MG63 (cell line): ENCODE results near the gene KIF3B. TPM values are rescaled to one million over a fixed set of nuclear protein-coding genes. Genes with fewer than 3 reads are reported as not detected.
"Not testable (repeated sequence)": the region's sequence is repeated elsewhere in the genome, so short reads cannot be mapped to it uniquely, and the experiment has no call there.

ENCODE experiments used
- DNase-seq: peaks from one replicate; pipeline ENCODE4 v3.0.0-alpha.2; 2020
- H3K27me3 ChIP-seq: fragments of 250-450 bp; sonication (Bioruptor Pico); 2 replicates; pipeline ENCODE4 v1.5.1; 2020; ENCODE audit warnings: mild to moderate bottlenecking, moderate library complexity
- H3K36me3 ChIP-seq: fragments of 250-450 bp; sonication (Bioruptor Pico); 2 replicates; pipeline ENCODE4 v1.5.1; 2020; ENCODE audit warnings: mild to moderate bottlenecking, moderate library complexity
- H3K4me3 ChIP-seq: fragments of 250-450 bp; sonication (Bioruptor Pico); 2 replicates; pipeline ENCODE4 v1.5.1; 2020; ENCODE audit warnings: mild to moderate bottlenecking, moderate library complexity
- H3K9me3 ChIP-seq: fragments of 250-450 bp; sonication (Bioruptor Pico); 2 replicates; pipeline ENCODE4 v1.5.1; 2020; ENCODE audit warnings: mild to moderate bottlenecking, moderate library complexity
- total RNA-seq: library from RNA; depleted of rRNA; stranded (reverse); fragments of >200 nt; shearing (Covaris generic); gene quantifications from 2 replicates; pipeline ENCODE4 v1.2.3, GENCODE V29; 2014; ENCODE audit warnings: low replicate concordance

Gene KIF3B
- total RNA-seq, 1 experiment from 2014 or later = 7.0 TPM

- no peaks in the 10 kb centered on the region for H3K27me3 ChIP-seq
- no peak overlapping the region for H3K4me3 ChIP-seq
- no peak for DNase-seq
- no peaks in the 10 kb centered on the region for H3K9me3 ChIP-seq
- H3K36me3 ChIP-seq = peaks cover 1% of the 10 kb centered on the region
Measured at GRCh38 chr20:32241807-32242206, 35.6 kb upstream of the KIF3B start.

- H3K27me3 ChIP-seq = no peaks in the 10 kb centered on the region
- no peaks in the 10 kb centered on the region for H3K9me3 ChIP-seq
- peak; percentile 13 for DNase-seq
- H3K4me3 ChIP-seq = no peak overlapping the region
- H3K36me3 ChIP-seq = no peaks in the 10 kb centered on the region
Measured at GRCh38 chr20:32244150-32244823, 33.2 kb upstream of the KIF3B start.

- H3K36me3 ChIP-seq = no peaks in the 10 kb centered on the region
- no peaks in the 10 kb centered on the region for H3K27me3 ChIP-seq
- no peak for DNase-seq
- no peak overlapping the region for H3K4me3 ChIP-seq
- no peaks in the 10 kb centered on the region for H3K9me3 ChIP-seq
Measured at GRCh38 chr20:32244959-32245358, 32.5 kb upstream of the KIF3B start.

- H3K9me3 ChIP-seq, H3K4me3 ChIP-seq: not testable (repeated sequence)
Measured at GRCh38 chr20:32246208-32246607, 31.2 kb upstream of the KIF3B start.

DNA sequence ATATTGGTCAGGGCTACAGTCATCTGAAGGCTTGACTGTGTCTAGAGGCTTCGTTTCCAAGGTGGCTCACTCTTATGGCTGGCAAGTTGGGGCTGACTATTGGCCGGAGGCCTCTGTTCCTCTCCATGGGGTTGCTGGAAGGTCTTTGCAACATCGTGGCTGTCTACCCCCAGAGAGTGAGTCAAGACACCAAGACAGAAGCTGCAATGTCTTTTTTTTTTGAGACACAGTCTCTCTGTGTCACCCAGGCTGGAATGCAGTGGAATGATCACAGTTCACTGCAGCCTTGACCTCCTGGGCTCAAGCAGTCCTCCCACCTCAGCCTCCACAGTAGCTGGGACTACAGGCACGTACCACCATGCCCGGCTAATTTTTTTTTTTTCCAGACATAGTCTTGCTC is 29.4 kb upstream of the KIF3B start:
- Histone ChIP-seq H3K4me3 (no peak overlapping the region), H3K9me3 (no peaks in the 10 kb centered on the region), H3K36me3 (no peaks in the 10 kb centered on the region), H3K27me3 (no peaks in the 10 kb centered on the region)
- no peak for DNase-seq

More at GRCh38 chr20:32246208-32246607, 31.2 kb upstream of the KIF3B start:
- not testable (repeated sequence) for H3K36me3 ChIP-seq, DNase-seq, H3K27me3 ChIP-seq

DNA sequence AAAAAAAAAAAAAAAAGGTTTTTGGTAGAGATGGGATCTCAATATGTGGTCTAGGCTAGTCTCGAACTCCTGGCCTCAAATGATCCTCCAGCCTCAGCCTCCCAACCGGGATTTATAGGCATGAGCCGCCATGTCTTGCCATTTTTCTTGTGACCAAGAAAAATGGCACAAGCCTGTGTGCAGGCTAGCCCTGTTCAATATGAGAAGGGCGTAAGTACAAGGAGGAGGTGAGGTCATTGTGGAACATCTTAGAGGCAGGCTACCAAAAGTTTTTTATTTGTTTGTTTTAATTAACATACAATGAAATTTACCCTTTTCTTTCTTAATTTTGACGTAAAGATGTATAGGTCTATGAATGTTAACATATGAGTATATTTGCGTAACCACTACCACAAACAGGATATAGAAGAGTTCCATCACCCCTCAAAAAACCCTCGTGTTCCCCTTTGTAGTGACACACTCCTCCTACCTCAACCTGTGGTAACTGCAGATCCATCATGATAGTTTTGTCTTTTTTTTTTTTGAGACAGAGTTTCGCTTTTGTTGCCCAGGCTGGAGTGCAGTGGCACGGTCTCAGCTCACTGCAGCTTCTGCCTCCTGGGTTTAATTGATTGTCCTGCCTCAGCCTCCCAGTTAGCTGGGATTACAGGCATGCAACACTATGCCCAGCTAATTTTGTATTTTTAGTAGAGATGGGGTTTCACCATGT is 28.3 kb upstream of the KIF3B start:
- Histone ChIP-seq H3K27me3 (no peaks in the 10 kb centered on the region), H3K4me3 (no peak overlapping the region), H3K36me3 (no peaks in the 10 kb centered on the region), H3K9me3 (no peaks in the 10 kb centered on the region)
- DNase-seq = no peak

- H3K27me3 ChIP-seq = no peaks in the 10 kb centered on the region
- DNase-seq = no peak
- H3K9me3 ChIP-seq = no peaks in the 10 kb centered on the region
- no peak overlapping the region for H3K4me3 ChIP-seq
- H3K36me3 ChIP-seq = no peaks in the 10 kb centered on the region
Measured at GRCh38 chr20:32251470-32251869, 26.0 kb upstream of the KIF3B start.

GRCh38 chr20:32252189-32252588 is 25.3 kb upstream of the KIF3B start:
- Histone ChIP-seq H3K36me3 (no peaks in the 10 kb centered on the region), H3K4me3 (no peak overlapping the region), H3K9me3 (no peaks in the 10 kb centered on the region), H3K27me3 (no peaks in the 10 kb centered on the region)
- DNase-seq = no peak

- not testable (repeated sequence) for H3K4me3 ChIP-seq, DNase-seq, H3K36me3 ChIP-seq
Measured at GRCh38 chr20:32260973-32261372, 16.5 kb upstream of the KIF3B start.

GRCh38 chr20:32261644-32262043 is 15.8 kb upstream of the KIF3B start:
- H3K4me3 ChIP-seq = no peak overlapping the region
- DNase-seq = no peak
- H3K27me3 ChIP-seq = no peaks in the 10 kb centered on the region
- no peaks in the 10 kb centered on the region for H3K36me3 ChIP-seq
- H3K9me3 ChIP-seq = no peaks in the 10 kb centered on the region

More at GRCh38 chr20:32260973-32261372, 16.5 kb upstream of the KIF3B start:
- not testable (repeated sequence) for H3K9me3 ChIP-seq, H3K27me3 ChIP-seq

GRCh38 chr20:32263398-32263954 is 14.0 kb upstream of the KIF3B start:
- no peak overlapping the region for H3K4me3 ChIP-seq
- no peaks in the 10 kb centered on the region for H3K27me3 ChIP-seq
- no peaks in the 10 kb centered on the region for H3K36me3 ChIP-seq
- H3K9me3 ChIP-seq = no peaks in the 10 kb centered on the region
- DNase-seq = no peak

- Histone ChIP-seq H3K36me3 (no peaks in the 10 kb centered on the region), H3K27me3 (no peaks in the 10 kb centered on the region), H3K9me3 (no peaks in the 10 kb centered on the region), H3K4me3 (no peak overlapping the region)
- DNase-seq = no peak
Measured at GRCh38 chr20:32271620-32272019, 5.8 kb upstream of the KIF3B start.

DNA sequence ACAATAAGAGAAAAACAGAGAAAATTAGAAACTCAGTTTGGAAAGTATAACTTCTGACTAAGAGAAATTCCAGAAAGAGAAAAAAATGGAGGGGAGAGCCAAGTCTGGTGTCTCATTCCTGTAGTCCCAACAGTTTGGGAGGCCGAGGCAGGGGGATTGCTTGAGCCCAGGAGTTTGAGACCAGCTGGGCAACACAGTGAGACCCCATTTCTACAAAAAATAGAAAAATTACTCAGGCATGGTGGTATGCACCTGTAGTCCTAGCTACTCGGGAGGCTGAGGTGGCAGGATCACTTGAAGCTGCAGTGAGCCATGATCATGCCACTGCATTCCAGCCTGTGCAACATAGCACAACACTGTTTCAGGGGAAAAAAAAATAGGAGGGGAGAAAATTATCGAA is 3.1 kb upstream of the KIF3B start:
- H3K4me3 ChIP-seq = no peak overlapping the region
- H3K27me3 ChIP-seq = no peaks in the 10 kb centered on the region
- no peaks in the 10 kb centered on the region for H3K9me3 ChIP-seq
- no peak for DNase-seq
- no peaks in the 10 kb centered on the region for H3K36me3 ChIP-seq

DNA sequence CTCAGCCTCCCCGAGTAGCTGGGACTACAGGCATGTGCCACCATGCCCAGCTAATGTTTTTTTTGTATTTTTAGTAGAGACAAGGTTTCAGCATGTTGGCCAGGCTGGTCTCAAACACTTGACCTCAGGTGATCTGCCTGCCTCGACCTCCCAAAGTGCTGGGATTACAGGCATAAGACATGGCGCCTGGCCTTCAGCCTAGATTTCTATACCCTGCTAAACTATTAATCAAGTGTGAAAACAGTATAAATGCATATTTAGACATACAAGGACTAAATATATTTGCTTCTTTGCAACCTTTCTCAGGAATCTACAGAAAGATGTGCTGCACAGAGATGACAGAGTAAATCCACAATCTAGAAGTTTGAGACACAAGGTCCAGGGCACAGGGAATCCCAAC is 2.3 kb upstream of the KIF3B start:
- H3K27me3 ChIP-seq, H3K9me3 ChIP-seq, H3K36me3 ChIP-seq, H3K4me3 ChIP-seq, DNase-seq: not testable (repeated sequence)

DNA sequence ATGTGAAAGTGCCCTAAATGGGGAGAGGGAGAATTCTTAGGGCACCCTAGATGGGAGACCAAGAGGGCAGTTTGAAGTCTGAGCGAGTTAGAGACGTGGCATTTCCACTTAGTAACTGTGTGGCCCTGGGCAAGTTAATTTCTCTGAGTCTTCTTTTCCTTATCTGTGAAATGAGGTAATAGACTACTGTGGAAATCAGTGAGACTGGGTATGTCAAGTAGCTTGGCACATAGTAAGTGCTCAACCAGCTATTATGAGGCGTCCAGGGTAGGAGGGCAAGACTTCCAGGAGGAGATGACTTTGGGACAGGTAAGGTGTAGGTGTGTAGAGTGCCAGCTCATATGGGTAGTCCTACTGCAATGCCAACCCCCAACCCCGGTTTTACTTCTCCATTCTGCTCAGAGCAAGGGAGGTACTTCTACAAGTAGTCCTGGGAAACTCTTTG is 770 bp downstream of the KIF3B start:
- H3K27me3 ChIP-seq = no peaks in the 10 kb centered on the region
- H3K4me3 ChIP-seq = peak overlapping the region; percentile 90
- no peaks in the 10 kb centered on the region for H3K9me3 ChIP-seq
- H3K36me3 ChIP-seq = peaks cover 5% of the 10 kb centered on the region; the same call in 1 of the 2 replicates
- no peak for DNase-seq

DNA sequence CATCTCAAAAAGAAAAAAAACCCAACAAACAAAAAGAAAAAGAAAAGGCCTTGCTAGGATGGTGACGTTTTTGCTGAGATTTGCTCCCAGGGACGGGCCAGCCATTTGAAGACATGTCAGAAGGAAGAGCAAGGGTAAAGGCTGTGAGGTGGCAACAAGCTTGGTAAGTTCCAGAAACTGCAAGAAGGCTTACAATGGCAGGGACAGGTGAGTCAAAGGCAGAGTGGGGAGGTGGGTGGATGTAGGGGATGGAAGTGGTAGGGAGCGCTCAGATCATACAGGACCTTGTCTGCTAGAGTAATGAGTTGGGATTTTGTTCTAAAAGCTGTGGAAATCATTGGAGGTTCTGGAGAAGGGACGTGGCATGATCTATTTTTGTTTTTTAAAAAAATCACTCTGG is 4.3 kb downstream of the KIF3B start:
- no peak for DNase-seq
- Histone ChIP-seq H3K36me3 (peaks cover 5% of the 10 kb centered on the region; the same call in 1 of the 2 replicates), H3K4me3 (no peak overlapping the region), H3K9me3 (no peaks in the 10 kb centered on the region), H3K27me3 (no peaks in the 10 kb centered on the region)

GRCh38 chr20:32282461-32282860 is 5.0 kb downstream of the KIF3B start:
- H3K9me3 ChIP-seq = no peaks in the 10 kb centered on the region
- no peak for DNase-seq
- H3K4me3 ChIP-seq = no peak overlapping the region
- H3K36me3 ChIP-seq = peaks cover 5% of the 10 kb centered on the region; the same call in 1 of the 2 replicates
- H3K27me3 ChIP-seq = no peaks in the 10 kb centered on the region
